RPMI8226 (cell line): ENCODE data around the gene SCD5.

ENCODE experiments used
- DNase-seq: peaks from one replicate; pipeline ENCODE4 v3.0.0-alpha.2; 2015

Gene SCD5

DNA sequence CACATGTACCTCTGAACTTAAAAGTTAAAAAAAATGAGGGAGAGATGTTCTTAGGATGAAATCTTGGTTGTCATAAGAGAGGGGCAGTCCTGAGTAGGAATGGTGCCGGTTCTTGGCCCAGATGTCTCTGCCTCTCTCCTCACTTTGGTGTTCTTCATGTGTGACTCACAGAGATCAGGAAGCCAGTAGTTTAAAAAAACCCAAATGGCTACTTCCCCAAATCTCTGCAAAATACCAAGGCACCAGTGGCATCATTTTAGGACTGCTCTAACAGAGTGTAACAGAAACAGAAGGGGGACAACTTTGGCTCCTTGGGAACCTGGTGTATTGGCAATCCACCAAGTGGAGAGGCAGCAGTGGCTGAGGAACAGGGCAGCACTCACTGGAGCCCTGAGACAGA is 116.8 kb downstream of the SCD5 start:
- no peak for DNase-seq

GRCh38 chr4:82680834-82681233 is 117.8 kb downstream of the SCD5 start:
- DNase-seq: no peak

DNA sequence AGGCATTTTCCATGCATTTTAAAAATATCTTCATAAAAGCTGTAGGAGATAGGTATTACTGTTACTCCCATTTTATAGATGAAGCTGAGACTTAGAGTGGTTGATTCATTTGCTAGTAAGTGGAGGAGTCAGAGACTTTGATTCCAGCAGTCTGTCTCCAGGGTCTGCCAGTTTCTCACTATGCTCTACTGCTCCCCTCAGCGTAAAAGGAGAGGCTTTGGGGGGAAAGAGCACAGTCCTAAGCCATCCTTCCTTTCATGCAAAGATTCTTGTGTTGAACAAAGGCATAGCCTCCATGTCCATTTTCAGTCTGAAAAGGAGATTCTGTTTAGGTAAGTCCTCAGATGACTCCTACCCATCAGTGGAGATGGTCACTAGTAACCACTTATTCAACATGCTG is 119.1 kb downstream of the SCD5 start:
- no peak for DNase-seq

DNA sequence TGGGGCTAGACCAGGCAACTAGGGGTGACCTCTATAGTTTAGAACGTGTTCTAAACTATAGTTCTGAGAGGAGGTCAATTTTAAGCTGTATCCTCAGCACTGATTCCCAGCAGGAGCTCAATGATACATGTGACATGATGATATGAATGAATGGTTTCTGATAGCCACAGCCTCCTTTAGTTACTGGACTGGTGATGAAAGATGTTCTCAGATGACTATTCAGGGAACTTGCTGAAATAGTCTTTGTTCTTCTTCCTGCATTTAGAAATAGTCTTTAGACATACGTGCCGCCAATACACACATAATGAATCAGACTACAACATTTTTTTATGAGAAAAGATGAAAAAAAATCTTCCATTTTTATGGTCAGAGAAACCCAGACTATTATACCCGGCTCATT is 120.5 kb downstream of the SCD5 start:
- no peak for DNase-seq

DNA sequence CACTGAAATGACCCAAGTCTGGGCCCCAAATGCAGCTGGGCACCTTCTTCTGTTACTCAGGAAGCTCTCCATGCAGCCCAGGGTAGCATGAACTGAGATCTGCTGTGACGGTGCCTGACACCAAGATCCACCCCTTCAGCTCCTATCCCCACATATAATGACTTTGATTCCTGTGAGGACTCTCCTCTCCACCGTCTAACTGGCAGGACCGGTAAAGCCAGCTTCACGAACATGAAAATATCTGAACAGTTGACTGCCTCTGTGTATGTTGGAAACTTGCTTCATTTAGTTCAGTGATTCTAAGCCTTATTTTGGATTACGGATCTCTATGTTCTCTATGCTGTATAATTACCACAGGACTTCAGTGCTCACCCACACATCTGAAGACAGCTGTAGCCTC is 121.3 kb downstream of the SCD5 start:
- DNase-seq: no peak

DNA sequence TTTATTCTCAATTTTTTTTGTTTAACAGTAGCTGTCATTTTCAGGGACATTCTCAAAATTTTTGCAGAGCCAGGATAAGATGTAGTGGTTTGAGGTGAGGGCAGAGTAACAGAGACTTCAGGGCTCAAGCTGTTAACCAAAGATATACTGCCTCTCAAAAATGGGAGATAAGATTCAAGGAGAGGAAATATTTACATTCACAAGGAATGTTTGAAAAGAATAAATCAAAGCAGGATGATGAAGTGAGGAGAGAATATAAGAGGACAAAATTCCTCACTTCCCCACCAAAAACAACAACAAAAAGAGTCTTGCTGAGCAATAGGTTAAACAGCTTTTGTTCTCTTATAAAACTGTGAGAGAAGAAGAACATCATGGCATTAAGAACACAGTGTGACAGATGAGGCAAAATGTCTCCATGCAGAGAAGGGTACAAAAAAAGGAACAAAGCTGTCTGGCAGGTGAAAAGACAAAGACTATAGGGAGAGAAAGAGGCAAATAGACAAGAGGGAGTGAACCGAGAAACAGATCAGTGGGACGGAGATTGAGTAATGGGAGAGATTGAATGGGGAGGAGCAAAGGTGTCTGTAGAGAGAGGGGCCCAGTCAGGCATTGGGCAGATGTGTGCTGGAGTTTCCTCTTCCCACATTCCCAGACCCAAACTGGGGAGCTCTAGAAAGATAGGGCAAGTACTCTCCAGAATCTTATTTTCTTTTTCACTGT is 130.7 kb downstream of the SCD5 start:
- DNase-seq: no peak

- no peak for DNase-seq
These were observed 131.5 kb downstream of the SCD5 start for GRCh38 chr4:82666970-82667665.

DNA sequence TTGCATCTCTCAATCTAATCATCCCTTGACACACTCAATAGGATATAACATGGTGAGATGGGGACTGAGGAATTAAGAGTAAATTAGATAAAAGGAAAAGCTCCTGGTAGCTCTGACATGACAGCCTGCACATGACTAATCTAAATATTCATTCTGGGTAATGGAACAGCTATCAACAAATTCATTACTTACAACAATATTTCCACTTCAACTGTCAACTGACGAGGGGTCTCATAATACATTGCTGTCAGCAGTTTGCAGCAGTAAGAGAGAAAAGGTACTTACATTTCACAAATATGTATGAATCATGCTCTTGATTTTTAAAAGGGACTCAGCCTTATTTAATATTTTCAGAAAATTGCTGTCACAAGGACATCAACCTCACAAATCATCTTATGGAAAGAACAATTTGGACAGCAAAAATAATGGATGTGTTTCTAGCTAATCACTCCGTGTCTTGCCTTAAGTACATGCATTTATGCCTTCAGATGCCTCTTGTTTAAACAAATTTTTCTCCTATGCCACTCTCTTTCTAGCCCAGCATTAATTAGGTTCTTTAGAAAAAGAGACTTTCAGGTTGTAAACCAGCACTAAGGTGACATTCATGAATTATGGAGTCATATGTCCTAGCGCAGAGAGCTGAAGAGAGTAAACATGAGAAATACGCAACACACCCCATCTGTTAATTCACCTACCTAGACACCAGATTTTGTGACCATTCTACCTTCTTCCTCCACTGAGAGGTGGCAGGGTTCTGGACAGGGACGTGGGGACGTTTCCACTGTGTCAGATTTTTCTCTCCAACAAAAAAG is 137.2 kb downstream of the SCD5 start:
- DNase-seq: no peak

DNA sequence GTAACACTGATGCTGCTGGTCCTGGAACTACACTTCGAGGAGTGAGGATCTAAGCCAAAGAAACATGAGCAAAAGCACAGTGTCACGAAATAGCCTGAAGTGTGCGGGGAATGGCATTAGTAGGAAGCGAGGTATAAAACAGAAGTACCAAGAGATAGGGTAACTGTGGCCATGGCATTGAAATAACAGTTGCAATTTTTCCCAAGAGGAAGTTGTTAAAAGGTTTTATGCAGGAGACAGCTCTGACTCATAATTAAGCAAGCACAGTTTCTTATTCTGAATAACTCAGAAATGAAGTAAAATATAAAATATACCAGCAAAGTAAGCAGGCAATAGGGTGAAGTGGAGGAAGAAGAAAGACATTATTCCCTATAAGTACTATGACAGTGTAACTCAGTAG is 146.5 kb downstream of the SCD5 start:
- DNase-seq: no peak

- no peak for DNase-seq
These were observed 147.7 kb downstream of the SCD5 start for GRCh38 chr4:82650868-82651267.

GRCh38 chr4:82648356-82648755 is 150.2 kb downstream of the SCD5 start:
- no peak for DNase-seq

GRCh38 chr4:82645936-82646565 is 152.5 kb downstream of the SCD5 start:
- no peak for DNase-seq

DNA sequence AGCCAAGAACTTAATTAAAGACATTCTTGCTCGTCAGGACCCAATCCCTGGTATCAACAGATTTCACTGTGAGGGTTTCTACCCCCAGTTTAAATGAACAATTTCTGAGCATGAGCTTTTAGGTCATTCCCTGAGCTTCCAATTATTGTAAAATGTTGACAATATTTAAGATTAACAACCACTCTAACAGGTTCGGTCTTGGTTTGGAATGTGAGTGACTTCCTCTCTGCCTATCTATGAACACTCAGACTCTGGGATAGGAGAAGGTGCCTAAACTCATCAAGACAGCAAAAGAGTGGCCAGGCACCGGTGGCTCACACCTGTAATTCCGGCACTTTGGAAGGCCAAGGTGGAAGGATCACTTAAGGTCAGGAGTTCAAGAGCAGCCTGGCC is 153.9 kb downstream of the SCD5 start:
- no peak for DNase-seq

DNA sequence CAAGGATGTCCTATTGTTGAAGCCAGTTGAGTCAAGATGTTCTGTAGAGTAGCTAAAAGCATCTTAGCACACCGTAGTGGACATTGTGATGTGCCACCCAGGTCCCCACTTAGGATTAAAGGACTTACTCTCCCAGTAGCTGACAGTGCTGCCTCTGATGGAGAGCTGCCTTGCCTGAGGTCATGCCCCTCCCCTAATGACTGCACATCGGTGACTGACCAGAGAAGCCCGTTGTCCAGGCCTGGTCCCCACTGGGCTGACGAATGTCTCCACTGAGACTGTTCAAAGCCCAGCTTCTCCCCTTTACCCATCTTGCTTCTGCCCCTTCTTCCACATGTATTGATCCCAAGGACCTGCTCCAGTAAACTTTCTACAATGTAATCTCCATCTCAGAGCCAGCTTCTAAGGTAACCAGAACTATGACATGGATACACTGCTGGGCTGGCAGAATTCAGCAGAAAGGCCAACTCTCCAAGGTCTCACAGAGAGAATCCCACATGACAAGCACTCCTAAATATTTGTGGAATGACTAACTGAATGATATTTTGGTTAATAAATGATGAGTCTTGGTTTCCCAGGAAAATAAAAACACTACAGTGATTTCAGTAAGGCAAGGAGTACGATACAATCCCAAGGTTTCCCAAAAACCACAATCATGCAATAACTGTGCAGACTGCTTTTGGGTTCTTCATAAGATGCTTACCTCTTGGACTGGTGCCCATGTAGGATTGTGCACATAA is 154.4 kb downstream of the SCD5 start:
- no peak for DNase-seq

DNA sequence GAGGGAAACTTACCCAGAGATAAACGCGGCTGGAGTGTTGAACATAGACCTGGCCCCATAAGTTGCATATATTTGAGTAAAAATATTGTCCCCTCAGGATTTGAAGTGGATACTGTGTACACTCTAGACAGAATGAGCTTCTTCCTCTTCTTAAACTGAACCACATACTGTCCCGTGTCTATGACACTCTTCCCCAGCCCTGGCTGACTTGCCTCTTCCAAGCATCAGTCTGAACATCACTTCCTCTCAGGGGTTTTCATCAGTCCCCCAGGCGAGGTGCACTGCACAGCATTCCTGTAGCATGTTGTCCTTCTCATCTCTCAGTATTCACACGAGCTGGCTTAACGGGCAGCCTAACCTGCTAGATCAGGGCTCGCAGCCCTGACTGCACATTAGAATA is 156.3 kb downstream of the SCD5 start:
- DNase-seq: no peak

DNA sequence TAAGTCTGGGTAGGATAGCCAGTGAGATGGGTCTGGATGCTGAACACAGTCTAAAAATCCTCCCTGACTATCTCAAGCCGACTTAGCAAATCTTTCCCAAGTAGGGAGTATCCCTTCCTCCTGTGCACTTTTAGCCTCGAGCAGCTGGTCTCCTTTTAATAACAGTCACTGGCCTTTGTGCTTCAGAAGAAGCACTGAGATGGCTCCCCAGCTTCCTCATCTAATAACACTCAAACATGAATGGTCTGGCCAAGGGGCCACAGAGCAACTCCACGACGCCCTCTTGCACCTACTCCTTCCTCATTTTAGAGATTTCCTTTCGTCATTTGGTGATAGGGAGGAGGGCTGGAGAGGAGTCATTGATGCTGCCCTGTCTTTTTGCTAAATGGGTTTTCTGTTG is 158.1 kb downstream of the SCD5 start:
- DNase-seq: no peak

DNA sequence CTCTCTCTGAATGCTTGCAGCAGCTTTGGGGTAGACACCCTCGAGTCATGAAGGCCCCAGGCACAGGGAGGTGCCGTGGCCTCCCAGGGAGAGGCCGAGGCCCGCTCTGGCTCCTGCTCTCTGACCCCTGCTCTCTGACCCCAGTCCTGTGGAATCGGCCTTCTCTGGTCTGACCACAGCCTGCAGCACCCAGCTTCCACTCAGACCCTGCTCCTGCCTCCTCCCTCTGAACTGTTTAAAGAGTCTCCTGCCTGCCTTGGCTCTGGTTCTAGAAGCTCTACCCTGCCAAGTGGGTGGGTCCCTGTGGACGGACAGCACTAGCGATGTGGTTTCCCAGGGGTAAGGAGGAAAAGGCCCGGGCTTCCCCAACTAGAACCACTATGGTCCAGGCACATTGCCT is 158.6 kb downstream of the SCD5 start:
- DNase-seq: no peak

- DNase-seq: peak; percentile 8
These were observed 160.1 kb downstream of the SCD5 start for GRCh38 chr4:82638479-82638878.

- no peak for DNase-seq
These were observed 168.5 kb downstream of the SCD5 start for GRCh38 chr4:82630079-82630478.

DNA sequence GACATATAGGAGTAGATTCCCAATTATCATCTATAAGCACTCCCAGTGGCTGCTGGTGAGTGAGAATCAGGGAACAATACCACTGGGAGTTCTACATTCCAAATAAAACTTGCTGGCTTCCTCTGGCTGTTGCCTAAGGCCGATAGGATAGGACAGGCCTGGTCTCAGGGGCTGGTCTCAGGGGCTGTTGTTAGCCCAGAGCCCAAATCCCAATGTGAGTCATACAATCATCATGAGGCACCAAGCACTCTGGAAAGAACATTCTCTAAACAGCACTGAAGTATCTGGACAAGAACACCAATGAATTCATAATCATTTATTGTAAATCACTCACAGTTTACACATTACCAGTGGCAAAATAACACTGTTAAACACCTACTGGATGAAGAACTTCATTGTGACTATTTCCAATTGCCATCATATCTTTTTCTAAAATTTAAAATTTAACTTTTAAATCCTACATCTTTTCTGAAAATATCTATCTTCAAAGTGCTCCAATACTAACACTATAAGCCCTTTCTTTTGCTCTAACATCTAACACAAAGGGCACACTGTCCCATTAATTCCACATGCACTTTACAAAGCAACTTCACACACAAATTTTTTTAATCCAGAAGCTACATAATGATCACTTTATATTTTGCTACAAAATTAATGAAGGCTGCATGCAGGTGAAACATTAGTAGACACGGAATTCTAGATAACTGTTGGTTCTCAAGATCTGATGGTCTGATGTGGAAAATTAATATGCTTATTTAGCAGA is 169.2 kb downstream of the SCD5 start:
- no peak for DNase-seq

- DNase-seq: no peak
These were observed 172.2 kb downstream of the SCD5 start for GRCh38 chr4:82626251-82626868.

DNA sequence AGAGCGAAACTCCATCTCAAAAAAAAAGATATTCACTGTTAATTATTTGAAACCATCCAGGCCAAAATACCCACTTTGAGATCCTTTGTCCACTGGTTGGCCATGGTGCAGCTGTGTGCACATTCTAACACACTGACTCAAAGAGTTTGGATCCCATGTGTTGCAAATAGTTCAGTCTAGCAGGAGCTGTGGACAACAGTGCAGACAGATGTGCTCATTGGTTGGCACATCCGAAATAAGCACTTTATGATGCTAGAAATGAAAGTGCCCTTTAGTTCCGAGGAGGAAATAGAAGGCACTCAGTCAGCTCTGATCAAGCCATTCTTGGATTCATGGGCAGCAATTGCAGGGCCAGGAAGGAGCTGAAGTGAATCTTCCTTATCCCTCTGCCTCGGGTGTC is 173.8 kb downstream of the SCD5 start:
- DNase-seq: no peak
